Hematopoietic multipotent progenitor cell treated with erythropoietin and hydrocortisone succinate and interleukin-3 and kit ligand, for 6 days (in vitro differentiated cells): ENCODE data around the gene ADAM11.
A peak's percentile ranks its signal among the peaks of the same experiment; 100 is the strongest.

Source experiments
- DNase-seq: peaks from one replicate; pipeline ENCODE4 v3.0.0-alpha.2; 2015

The ADAM11 gene

DNA sequence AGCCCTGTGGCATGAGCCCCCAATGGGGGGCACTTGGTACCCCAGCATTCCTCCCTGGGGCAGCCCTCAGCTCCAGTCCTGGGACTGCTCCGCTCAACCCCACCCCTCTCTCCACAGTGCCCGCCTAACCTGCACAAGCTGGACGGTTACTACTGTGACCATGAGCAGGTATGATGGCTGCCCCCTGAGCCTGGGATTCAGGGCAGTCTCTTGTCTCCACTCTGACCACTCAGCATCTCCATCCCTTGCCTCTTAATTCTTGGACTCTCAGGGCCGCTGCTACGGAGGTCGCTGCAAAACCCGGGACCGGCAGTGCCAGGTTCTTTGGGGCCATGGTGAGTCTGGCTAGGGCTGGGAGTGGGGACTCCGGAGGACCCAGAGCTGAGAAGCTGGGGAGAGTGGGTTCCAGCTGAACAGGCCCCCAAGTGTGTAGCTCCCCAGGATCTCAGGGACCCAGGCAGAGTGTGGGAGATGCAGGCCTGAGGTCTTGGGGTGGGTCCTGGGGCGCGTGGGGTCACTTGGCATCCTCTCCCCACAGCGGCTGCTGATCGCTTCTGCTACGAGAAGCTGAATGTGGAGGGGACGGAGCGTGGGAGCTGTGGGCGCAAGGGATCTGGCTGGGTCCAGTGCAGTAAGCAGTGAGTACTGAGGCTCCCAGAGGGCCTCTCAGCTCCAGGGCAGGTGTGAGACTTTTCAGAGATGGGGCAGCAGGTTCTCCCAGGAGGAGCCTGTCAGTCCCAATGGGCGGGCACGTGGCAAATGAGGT, 18.0 kb downstream of the ADAM11 start:
- DNase-seq = no peak

DNA sequence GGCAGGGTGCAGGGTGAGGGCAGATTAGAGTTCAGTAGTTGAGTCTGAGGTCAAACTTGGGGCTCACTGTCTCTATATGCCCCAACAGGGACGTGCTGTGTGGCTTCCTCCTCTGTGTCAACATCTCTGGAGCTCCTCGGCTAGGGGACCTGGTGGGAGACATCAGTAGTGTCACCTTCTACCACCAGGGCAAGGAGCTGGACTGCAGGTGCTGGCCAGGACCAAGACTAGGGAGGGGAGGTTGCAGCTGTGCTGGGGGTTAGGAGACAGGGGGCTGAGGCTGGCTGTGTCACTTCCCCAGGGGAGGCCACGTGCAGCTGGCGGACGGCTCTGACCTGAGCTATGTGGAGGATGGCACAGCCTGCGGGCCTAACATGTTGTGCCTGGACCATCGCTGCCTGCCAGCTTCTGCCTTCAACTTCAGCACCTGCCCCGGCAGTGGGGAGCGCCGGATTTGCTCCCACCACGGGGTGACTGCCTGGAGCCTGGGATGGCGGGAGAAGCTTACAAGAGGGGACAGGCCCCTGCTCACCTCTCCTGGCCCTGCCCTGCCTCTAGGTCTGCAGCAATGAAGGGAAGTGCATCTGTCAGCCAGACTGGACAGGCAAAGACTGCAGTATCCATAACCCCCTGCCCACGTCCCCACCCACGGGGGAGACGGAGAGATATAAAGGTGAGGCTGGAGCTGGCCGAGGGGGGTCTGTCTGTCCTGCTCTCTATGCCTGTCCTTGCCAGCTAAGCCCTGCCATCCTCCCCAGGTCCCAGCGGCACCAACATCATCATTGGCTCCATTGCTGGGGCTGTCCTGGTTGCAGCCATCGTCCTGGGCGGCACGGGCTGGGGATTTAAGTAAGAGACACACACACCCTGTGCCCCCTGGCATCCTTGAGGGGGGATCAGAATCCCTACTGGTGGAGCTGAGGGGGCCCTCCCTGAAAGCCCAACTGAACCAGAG, 18.9 kb downstream of the ADAM11 start:
- DNase-seq = no peak

GRCh38 chr17:44778656-44779210, 19.9 kb downstream of the ADAM11 start:
- no peak for DNase-seq

- DNase-seq = peak; percentile 88
These were observed 20.6 kb downstream of the ADAM11 start for GRCh38 chr17:44779211-44780025.

- DNase-seq = no peak
These were observed 21.4 kb downstream of the ADAM11 start for GRCh38 chr17:44780161-44780560.

GRCh38 chr17:44780845-44781480, 22.2 kb downstream of the ADAM11 start:
- DNase-seq = no peak

DNA sequence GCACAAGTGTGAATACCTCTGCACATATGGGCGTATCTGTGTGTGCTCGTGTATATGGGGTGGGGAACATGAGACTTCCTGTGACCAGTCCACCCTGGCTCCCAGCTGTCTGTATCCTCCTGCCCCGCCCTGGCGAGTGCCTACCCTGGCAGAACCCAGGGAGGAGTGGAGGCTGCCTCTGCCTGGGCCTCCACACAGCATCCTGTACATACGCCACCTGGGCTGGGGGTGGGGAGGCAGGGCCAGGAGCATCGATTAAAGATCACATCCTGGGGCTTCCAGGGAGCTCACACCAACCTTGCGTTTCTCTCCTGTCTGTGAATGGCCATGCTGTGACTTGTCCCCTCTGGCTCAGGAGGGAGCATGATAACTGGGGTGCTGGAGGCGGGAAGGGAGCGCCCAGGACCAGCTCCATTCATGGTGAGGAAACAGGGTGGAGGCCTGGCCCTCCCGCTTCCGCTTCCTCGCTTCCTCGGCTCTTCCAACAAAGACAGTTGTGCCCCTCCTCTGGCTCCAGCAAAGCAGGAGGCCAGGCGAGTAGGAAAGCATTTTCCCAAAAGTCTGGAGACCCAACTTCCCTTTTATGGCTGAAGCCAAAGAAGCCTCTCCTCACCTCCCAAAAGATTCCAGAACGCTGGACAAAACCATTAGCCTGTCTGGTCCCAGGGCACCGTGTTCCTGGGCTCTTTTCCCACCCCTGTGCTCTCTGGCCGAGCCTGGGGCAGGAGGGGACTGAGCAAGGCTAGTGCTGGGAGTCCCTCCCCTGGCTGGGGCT, 22.9 kb downstream of the ADAM11 start:
- DNase-seq = no peak

- no peak for DNase-seq
These were observed 23.6 kb downstream of the ADAM11 start for GRCh38 chr17:44782326-44782850.

DNA sequence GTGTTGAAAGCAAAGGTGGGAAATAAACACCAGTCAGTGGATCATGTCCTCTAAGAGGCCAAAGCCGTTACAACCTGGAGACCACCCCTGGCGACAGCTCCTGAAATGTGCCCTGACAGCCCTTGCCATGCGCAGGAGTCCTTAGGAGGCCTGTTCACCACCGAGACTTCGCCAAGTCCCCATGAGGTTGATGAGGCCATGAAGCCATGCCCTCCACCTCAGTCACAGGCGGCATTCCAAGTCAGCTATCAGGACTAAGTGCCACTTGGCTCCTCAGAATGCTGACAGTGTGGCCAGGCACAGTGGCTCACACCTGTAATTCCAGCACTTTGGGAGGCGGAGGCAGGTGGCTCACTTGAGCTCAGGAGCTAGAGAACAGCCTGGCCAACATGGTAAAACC, 27.1 kb downstream of the ADAM11 start:
- no peak for DNase-seq

- no peak for DNase-seq
These were observed 27.8 kb downstream of the ADAM11 start for GRCh38 chr17:44786551-44787081.

DNA sequence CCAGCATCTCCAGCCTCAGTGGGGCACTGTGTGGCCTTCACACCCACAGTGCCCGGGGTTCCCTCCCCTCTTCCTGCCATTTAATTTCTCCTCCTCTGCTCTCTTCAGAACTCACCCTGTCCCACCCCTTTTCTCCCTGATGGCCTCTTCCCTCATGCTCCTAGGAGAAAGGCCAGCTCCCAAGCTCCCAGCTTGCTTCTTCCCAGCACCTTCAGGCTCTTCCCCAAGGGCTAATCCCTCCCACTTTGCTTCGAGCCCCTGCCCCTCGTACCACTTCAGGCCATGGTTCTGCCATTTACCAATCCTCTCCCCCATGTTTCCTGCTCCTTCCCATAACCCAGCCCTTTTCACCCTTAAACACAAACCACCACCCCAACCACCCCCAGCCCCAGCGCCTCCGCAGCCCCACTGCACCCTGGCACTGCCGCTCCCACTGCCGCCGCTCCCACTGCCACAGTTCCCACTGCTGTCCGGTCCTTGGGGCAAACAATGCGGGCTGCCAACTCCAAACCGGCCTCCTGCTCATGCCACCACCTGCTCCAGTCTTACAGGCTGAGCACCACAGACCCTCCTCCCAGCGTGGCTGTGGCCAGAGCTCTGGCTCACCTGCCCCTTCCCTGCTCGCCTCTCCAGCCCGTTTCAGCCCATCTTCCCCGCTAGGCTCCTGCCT, 28.6 kb downstream of the ADAM11 start:
- no peak for DNase-seq

- DNase-seq = no peak
These were observed 29.4 kb downstream of the ADAM11 start for GRCh38 chr17:44788139-44788538.

- no peak for DNase-seq
These were observed 33.5 kb downstream of the ADAM11 start for GRCh38 chr17:44792276-44792675.

GRCh38 chr17:44793885-44794842, 35.4 kb downstream of the ADAM11 start:
- no peak for DNase-seq

DNA sequence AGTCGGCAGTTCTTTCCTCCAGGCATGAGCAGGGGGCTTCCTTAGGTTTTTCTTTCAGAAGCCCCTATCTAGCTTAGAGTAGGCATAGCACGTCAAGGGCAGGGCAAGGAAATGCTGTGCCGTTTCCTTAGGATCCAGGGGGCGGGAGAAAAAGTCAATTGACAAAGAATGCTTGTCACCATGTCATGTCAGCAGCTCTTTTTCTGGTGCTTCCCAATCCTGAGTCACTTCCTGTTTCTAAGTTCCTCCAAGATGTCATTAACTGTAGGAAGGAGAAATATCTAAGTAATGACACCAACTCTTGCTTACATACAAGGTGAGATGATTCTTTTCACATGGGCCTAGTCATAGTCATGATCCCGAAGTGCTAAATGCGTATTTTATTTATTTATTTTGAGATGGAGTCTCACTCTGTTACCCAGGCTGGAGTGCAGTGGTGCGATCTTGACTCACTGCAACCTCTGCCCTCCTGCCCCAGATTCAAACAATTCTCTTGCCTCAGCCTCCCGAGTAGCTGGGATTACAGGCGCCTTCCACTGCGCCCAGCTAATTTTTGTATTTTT, 36.1 kb downstream of the ADAM11 start:
- peak; percentile 33 for DNase-seq

- DNase-seq = no peak
These were observed 36.6 kb downstream of the ADAM11 start for GRCh38 chr17:44795421-44795820.

DNA sequence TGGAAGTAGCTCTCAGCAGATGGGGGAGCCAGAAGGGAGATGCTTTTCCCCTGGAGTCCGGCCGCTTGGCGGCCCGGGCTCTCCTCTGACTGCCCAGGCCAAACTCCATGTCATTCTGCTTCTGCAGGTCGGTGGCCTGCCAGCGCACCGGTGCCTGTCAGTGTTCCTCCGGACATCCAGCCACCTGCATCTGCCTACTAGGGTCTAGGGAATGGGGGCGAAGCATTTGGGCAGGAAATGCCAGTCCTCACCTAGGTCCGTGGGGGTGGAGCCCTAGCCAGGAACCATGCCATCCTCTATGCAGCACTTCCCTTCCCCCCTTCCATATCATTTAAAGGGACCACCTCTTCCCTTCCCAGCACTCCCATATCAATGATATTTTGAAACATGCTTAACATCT, 37.1 kb downstream of the ADAM11 start:
- DNase-seq = no peak

GRCh38 chr17:44796731-44797130, 37.9 kb downstream of the ADAM11 start:
- DNase-seq = no peak

GRCh38 chr17:44797802-44798201, 39.0 kb downstream of the ADAM11 start:
- DNase-seq = no peak
